Measurements from ENCODE around the gene SSC4D.
A peak's percentile ranks its signal among the peaks of the same experiment; 100 is the strongest.
"Not testable (repeated sequence)": the region's sequence is repeated elsewhere in the genome, so short reads cannot be mapped to it uniquely, and the experiment has no call there.

The SSC4D gene

DNA sequence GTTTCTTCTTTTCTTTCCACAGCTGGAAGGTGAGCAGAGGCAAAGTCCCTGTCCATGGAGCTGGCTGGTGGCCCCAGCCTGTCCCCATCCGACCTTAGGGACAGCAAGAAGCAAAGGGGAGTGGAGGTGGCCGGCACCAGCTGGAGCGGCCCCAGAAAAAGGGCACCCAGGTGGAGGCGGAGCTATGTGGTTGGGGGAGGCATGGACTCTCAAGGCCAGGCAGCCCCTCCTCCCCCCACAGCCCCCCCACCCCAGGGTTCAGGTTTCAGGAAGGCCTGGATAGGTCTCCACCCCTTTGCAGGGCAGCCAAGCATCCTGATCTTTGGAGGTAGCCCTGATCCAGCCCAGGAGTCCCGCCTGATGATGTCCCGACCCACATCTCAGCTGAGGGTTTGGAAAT lies at the start of gene SSC4D:
TSS of gene SSC4D (minus strand) at position 161 of the 400 bp plus-strand sequence. CDS start 5,258 bp downstream, outside the sequence.
- DNase-seq = no peak

DNA sequence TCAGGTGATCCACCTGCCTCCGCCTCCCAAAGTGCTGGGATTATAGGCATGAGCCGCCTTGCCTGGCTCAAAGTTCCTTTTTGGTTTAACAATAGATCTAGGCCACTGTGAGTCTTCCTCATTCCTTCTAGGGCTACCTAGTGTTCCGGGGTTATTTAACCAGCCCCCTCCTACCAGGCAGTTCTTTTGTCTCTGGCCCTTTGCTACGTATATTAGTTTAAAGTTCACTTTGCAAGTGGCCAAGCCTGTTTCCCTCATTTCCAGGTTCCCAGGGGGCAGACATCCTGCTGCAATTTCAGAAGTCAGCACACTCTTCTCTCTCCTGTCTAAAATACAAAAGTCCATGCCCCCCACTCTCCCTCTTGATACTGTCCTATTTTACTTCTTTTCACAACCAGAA lies 49.0 kb upstream of the SSC4D start:
- not testable (repeated sequence) for DNase-seq

DNA sequence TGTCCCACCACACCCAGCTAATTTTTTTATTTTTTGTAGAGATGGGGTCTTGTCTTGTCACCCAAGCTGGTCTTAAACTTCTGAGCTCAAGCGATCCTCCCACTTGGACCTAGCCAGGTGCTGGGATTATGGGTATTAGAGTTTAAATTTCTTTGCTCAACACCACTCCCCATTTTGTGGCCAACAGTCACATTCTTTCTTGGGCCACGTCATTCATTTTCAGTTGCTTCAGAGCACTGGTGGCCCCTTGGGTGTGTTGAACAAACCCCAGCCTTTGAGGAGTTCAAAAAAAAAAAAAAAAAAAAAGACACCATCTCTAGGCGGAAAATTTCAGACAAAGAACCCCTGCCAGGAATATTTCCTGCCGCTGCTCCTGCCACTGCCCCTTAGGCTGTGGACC lies 47.5 kb upstream of the SSC4D start:
- not testable (repeated sequence) for DNase-seq

DNA sequence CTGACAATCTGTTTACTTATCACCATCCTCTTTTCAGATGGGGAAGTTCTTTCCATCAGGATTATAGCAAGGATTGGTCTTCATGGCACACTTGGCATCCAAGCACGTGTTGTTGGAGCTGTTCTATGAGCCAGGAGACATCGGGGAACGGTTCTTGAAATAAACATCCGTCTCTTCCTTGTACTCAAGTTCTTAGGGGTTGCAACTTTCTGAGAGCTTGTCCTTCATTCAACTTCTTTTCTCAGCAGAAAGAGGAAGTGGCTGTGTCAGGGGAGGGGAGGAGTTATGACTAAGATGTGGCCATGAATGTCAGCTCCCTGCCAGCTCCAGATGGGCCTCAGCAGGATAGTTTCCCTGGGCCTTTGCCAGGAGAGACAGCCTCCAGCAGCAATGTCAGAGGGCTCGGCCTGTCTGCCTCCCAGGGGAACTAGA lies 36.1 kb upstream of the SSC4D start:
- DNase-seq = peak in 1 of 2 experiments; percentile 29

DNA sequence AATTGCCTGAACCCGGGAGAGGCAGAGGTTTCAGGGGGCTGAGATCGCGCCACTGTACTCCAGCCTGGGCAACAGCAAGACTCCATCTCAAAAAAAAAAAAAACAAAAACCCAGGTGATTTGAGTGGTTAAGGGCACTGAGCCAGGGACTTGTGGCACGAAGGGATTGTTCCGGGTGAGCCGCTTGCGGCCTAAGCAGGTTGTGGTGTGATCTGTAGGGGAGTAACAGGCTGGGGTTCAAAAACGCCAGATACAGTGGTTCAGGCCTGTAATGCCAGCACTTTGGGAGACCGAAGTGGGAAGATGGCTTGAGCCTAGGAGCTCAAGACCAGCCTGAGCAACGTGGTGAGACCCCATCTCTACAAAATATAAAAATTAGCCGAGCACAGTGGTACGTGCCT lies 34.3 kb upstream of the SSC4D start:
- not testable (repeated sequence) for DNase-seq

DNA sequence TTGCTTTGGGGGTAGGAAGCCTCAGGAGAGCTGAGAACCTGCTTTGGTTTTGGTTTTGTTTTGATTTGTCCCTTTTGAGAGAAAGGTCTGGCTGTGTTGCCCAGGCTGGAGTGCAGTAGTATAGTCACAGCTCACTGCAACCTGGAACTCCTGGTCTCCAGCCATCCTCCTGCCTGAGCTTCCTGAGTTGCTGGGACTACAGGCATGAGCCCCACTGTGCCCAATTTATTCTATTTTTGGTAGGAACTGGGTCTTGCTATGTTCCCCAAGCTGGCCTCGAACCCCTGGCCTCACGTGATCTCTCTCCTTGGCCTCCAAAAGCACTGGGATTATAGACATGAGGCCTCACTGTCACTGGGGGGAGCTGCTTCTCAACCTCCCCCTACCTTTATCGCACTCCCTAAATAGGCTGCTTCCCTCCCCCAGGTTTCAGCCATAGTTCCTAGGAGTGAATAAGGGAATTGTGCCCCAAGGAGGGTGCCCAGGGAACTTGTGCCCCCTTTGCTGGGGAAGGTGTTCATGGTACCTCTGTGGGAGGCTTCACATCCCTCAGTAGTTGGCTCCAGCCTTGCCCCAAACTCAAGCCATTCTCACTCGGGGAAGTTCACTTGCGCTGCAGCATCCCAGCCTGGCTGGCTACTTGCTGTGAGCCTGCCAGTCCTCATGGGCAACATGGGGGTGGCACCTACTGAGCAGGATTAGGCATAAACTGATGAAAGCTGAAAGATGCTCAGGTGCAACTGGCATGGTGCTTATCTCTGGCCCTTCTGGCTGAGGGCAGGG lies 33.4 kb upstream of the SSC4D start:
- not testable (repeated sequence) for DNase-seq

DNA sequence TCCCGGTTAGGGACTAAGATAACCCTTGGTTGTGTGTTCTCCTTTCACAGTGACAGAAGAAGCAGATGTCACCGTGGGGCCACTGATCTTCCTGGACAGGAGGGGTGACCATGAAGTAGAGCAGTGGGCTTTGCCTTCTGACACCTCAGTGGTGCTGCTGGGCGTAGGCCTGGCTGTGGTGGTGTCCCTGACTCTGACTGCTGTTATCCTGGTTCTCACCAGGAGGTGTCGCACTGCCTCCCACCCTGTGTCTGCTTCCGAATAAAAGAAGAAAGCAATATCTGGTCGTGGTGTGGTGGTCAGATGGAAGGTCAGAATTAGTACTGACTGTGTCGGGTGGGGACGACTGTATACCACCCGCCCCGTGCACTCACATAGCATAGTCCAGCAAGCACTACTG lies 32.3 kb upstream of the SSC4D start:
- DNase-seq = not testable (repeated sequence)

DNA sequence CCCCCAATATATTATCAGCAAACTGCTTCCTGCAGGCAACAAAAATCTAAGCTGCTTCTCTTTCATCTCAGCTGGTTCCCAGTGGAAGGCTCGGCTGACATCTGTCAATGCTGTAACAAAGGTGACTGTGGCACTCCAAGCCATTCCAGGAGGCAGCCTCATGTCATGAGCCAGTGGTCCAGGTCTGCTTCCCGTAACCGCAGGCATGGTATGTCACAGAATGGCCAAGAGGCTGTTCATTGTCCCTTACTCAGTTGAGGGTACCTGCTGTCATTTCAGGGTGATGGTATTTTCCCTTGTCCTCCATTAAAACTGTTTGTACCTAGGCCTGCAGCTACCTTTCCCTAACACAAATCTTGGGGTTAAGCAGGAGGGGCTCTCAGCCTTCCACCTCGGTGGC lies 30.9 kb upstream of the SSC4D start:
- DNase-seq = not testable (repeated sequence)

DNA sequence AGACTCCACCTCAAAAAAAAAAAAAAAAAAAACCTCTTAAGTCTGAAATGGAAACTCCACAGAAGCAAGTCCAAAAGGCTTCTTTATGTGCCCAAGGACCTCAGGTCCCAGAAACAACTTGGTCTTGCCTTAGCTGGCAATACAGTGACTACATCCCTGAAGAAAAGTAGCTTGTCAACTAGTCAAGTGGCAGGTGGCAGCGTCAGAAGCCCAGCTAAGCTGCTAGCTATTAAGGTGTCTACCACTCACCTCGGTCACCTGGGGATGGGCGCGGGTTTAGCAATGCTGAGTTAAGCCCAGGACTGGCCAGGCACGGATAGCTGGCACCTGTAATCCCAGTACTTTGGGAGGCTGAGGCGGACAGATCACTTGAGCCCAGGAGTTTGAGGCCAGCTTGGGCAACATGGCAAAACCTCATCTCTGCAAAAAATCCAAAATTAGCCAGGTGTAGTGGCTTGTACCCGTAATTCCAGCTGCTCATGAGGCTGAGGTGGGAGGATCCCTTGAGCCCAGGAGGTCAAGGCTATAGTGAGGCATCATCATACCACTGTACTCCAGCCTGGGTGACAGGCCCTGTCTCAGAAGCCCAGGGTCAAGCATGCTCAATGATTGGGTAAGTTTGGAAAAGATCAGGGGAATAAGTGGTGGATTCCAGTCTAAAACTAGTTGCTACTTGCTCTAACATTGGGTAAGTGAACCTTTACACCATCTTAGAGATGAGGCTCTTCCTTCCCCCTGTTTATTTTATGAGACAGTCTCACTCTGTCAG lies 29.8 kb upstream of the SSC4D start:
- DNase-seq = not testable (repeated sequence)

DNA sequence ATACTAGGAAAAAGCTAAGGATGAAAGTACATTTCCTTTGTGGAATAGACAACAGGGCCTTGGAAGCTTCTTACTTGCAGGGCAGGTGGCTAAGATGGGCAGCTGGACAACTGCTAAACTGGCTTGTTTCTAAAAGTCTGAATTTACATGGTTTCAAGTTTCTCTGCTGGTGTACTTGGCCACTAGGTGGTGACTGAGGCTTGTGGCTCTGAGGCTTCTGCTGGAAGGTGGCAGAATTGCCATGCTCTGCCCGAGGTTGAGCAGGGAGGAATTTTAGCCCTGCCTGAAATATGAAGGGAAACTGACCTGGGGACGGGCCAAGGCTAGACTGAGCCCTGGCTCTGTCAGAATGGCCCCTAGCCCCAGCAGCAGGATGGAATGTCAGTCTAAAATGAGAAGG lies 28.4 kb upstream of the SSC4D start:
- DNase-seq = peak; percentile 77 to 89

DNA sequence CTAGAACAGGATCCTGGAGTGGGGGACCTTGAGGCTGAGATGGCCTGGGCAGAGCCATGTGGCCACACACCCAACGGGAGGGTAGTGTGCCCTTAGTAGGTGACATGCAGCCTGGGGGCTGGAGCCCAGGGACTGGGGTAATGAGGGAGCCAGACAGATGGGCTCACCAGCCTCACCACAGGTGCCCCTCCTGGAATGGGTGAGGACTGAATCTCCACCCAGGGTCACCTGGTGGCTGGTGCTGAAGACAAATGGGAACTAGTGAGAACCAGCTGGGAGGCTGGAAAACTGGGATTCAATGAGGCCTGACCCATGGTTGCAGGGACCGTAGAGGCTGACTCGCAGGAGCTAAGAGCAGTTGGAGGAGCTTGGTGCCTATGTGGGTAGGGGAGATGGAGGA lies 21.3 kb upstream of the SSC4D start:
- DNase-seq = no peak

DNA sequence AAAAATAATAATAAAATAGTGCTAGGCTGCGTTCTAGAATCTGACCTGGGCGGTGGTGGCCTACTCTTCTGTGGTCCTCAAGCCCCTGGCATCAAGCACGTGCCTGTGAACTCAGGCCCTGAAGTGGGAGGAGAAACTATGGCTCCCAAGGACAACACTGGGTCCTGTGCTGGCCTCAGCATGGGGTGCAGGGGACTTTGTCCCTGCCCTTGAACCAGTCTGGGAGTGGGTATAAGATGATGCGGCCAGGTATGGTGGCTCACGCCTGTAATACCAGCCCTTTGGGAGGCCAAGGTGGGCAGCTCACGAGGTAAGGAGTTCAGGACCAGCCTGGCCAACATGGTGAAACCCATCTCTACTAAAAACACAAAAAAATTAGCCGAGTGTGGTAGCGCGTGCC lies 20.7 kb upstream of the SSC4D start:
- DNase-seq = no peak

DNA sequence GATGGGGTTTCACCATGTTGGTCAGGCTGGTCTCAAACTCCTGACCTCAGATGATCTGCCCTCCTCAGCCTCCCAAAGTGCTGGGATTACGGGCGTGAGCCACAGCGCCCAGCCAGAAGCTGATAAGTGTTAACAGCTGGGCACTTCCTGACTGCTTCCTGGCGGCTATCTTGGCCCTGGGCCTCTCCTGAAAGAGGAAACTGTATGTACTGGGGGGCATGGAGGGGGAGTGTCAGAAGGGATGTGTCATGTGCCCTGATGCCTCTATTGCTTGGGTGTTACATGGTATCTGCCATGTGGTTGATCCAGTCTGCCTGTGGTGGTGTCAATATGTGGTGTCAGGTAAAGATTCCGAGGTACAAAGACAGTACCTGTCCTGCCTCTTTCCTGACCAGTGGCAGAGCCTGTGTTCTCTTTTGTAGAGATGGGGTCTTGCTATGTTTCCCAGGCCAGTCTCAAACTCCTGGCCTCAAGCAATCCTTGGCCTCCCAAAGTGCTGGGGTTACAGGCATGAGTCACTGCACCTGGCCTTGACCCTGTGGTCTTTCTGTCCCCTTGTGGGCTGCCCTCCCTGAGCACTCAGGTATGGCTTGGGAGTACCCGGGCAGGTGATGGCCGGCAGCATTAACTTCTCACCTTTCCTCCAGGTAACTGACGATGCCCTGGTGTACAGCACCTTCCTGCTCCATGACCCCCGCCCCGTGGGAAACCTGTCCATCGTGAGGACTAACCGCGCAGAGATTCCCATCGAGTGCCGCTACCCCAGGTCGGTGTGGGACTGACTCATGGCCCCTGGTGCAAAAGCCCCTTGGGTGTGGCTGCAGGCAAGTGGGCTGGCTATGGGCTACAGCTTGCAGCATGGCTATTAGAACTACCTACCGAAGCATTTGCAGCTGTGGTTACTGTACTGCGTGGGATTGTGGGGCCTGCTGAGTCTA lies 19.6 kb upstream of the SSC4D start:
- DNase-seq = no peak

DNA sequence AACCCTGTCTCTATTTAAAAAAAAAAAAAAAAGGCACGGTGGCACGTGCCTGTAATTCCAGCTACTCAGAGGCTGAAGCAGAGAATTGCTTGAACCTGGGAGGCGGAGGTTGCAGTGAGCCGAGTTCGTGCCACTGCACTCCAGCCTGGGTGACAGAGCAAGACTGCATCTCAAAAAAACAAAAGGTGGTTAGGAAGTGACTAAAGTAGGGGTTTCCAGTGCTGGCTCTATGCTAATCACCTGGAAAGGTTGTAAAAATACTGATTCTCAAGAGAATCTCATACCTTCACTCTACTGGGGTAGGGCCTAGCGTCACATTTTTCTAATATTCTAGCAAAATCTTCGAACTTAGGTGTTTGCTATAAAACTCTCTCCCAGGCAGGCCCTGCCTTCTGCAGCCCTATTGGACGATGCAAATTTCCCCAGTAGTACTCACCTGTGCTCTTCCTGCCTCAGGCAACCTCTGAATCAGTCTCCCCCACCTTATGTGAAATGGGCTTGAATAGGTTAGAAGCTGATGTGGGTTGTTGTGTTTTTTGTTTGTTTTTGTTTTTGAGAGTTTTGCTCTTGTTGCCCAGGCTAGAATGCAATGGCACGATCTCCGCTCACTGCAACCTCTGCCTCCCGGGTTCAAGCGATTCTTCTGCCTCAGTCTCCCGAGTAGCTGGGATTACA lies 18.8 kb upstream of the SSC4D start:
- no peak for DNase-seq

DNA sequence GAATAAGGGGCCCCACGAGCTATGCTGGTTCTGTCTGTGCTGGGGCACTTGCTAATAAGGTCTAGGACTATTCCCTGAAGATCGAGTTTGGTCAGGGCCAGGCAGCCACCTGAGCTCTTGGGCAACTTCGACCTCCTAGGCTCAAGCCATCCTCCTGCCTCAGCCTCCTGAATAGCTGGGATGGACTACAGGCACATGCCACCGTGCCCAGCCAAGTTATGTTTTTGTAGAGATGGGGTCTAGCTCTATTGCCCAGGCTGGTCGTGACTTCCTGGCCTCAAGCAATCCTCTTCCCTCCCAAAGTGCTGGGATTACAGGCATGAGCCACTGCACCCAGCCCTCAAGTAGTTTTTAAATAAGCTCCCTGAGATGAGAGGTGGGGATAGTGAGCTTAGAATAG lies 18.1 kb upstream of the SSC4D start:
- no peak for DNase-seq

DNA sequence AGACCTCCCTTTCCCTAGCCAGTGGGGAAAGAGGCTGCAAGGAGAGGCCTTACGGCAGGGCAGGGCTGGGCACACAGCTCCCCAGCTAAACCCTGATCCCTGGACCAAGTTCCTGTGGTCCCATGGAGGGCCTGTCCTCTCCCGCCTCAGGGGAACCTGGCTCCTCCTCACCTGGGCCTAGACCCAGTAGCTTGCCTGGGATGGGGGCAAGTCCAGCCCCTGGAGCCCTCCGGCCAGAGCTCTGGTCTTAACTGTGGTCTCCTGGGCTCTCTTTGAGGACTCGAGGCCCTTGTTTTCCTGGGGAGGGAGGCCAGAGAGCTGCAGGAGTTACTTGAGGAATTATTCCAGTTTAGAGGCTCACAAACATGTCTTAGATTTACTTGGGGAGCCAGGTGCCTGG lies 16.7 kb upstream of the SSC4D start:
- no peak for DNase-seq

DNA sequence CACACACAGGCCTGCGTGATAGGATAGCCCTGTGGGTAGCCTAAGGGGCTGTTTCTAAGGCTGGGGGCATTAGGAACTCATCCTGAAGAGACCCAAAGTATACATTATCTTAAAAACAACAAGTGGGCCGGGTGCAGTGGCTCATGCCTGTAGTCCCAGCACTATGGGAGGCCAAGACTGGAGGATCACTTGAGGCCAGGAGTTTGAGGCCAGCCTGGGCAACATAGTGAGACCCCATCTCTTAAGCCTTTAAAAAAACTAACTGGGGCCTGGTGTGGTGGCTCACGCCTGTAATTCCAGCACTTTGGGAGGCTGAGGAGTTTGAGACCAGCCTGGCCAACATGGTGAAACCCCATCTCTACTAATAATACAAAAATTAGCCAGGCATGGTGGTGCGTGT lies 16.1 kb upstream of the SSC4D start:
- not testable (repeated sequence) for DNase-seq

DNA sequence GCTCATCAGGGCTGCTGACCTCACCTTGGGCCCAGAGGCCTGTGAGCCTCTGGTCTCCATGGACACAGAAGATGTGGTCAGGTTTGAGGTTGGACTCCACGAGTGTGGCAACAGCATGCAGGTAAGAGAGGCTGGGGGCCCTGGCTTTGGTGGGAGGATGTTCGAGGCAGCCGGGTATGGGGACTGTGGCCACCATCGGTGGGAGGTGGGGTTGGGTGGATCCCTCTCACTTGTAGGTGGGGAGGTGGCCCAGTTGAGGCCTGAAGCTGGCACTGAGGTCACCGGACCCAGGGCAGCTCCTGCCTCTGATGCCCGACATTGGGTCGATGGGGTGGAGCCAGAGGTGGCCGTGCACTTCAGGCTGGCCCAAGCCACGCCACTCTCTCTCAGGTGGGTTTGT lies 15.7 kb upstream of the SSC4D start:
- DNase-seq = no peak

DNA sequence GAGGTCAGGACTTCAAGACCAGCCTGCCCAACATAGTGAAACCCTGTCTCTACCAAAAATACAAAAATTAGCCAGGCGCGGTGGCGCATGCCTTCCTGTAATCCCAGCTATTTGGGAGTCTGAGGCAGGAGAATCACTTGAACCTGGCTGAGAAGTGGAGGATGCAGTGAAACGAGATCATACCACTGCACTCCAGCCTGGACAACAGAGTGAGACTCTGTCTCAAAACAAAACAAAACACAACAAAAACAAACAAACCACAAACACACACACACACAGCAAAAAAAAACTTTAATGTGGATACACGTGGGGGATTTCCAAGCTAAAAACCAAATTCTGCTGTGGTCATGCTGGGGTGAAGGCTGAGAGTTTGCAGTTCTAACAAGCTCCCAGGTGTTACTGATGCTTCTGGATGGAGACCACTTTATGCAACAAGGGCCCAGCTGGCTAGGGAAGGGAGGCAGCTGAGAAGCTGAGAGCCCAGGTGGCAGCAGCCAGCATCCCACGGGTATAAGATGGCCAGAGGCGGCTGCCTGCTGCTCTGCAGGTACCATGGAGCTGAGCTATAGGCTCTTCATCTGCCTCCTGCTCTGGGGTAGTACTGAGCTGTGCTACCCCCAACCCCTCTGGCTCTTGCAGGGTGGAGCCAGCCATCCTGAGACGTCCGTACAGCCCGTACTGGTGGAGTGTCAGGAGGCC lies 15.1 kb upstream of the SSC4D start, which contains the start of gene ZP3:
TSS of gene ZP3 (plus strand) at position 538 of the 699 bp plus-strand sequence. CDS start at position 553, 15 bp downstream.
- no peak for DNase-seq

DNA sequence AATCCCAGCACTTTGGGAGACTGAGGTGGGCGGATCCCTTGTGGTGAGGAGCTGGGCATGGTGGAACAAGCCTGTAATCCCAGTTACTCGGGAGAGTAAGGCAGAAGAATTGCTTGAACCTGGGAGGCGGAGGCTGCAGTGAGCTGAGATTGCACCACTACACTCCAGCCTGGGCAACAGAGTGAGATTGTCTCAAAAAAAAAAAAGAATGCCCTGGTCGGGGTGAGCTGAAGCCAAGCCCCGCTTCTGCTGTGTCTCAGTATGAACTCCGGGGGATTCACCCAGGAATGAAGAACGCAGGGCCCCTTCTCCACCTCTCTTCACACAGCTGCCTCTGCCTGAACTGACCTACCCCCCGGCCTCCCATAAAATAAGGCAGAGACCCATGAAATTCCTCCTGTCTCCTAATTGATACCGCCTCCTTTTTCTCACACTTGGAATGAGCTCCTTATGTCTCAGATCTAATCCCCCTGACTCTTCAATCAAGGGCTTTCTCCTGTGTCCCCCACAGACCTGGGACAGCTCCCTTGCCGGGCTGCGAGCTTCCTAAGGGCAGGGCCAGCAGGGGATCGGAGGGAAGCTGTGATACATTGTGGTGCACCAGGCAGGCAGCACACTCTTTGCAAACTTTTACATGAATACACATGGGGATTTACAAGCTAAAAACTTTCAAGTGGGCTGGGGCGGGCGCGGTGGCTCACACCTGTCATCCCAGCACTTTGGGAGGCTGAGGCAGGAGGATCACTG lies 14.3 kb upstream of the SSC4D start:
- DNase-seq = no peak

DNA sequence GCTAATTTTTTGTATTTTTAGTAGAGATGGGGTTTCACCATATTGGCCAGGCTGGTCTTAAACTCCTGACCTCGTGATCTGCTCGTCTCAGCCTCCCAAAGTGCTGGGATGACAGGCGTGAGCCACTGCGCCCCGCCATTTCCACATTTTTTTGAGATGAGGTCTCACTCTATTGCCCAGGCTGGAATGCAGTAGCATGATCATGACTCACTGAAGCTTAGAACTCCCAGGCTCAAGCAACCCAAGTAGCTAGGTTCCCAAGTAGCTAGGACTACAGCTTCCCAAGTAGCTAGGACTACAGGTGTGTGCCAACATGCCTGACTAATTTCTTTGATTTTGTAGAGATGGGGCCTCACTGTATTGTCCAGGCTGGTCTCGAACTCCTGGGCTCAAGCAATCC lies 11.6 kb upstream of the SSC4D start:
- DNase-seq = peak; percentile 80 to 91
